NCI-H1694 (cell line): ENCODE data around the gene H1-8.
A peak's percentile ranks its signal among the peaks of the same experiment; 100 is the strongest.

ENCODE experiments used
- DNase-seq: peaks from one replicate; lab custom pipeline; 2025; lab: John Stamatoyannopoulos, UW

Gene H1-8

GRCh38 chr3:129556358-129556695 is 13.4 kb downstream of the H1-8 start:
- DNase-seq, result no peak

- no peak for DNase-seq
Observed at GRCh38 chr3:129556890-129557547, 14.0 kb downstream of the H1-8 start.

GRCh38 chr3:129557548-129557894 is 14.5 kb downstream of the H1-8 start:
- no peak for DNase-seq

- no peak for DNase-seq
Observed at GRCh38 chr3:129558081-129558771, 15.3 kb downstream of the H1-8 start.

- DNase-seq, result no peak
Observed at GRCh38 chr3:129558772-129559564, 16.0 kb downstream of the H1-8 start.

- DNase-seq, result no peak
Observed at GRCh38 chr3:129559565-129560079, 16.6 kb downstream of the H1-8 start.

- no peak for DNase-seq
Observed at GRCh38 chr3:129560269-129560787, 17.4 kb downstream of the H1-8 start.

- no peak for DNase-seq
Observed at GRCh38 chr3:129560911-129561594, 18.1 kb downstream of the H1-8 start.

- DNase-seq, result no peak
Observed at GRCh38 chr3:129561619-129562248, 18.8 kb downstream of the H1-8 start.

GRCh38 chr3:129562803-129563202 is 19.8 kb downstream of the H1-8 start:
- DNase-seq, result no peak

- DNase-seq, result no peak
Observed at GRCh38 chr3:129563332-129563731, 20.4 kb downstream of the H1-8 start.

GRCh38 chr3:129563850-129564535 is 21.0 kb downstream of the H1-8 start:
- no peak for DNase-seq

- no peak for DNase-seq
Observed at GRCh38 chr3:129564981-129565644, 22.1 kb downstream of the H1-8 start.

- no peak for DNase-seq
Observed at GRCh38 chr3:129565902-129566301, 22.9 kb downstream of the H1-8 start.

GRCh38 chr3:129567176-129567705 is 24.3 kb downstream of the H1-8 start:
- peak; percentile 24 for DNase-seq

- no peak for DNase-seq
Observed at GRCh38 chr3:129567939-129568338, 25.0 kb downstream of the H1-8 start.

- DNase-seq, result no peak
Observed at GRCh38 chr3:129569856-129570255, 26.9 kb downstream of the H1-8 start.

- DNase-seq, result no peak
Observed at GRCh38 chr3:129571605-129572547, 28.9 kb downstream of the H1-8 start.

GRCh38 chr3:129572603-129573002 is 29.6 kb downstream of the H1-8 start:
- no peak for DNase-seq
